K562 (cell line): ENCODE measurements around the gene C13orf46.

Experiments used
- CBX8 ChIP-seq: fragments of 200-600 bp; sonication (generic); IDR thresholded peaks from 2 replicates; pipeline ENCODE4 v1.6.1; 2012; ENCODE audit warnings: borderline replicate concordance, mixed run types, low read depth, mild to moderate bottlenecking, moderate library complexity, mixed read lengths, low read length, control low read depth, inconsistent platforms; ENCODE audit not compliant: poor library complexity, severe bottlenecking; ENCODE audit errors: extremely low read depth
- CREB1 ChIP-seq, 2 experiments: sonication (generic) in 1 of 2; formaldehyde crosslinking in 1 of 2; IDR thresholded peaks; 2 replicates each; pipeline versions ENCODE4 v1.6.1 to v1.8.0; 2012 to 2022; ENCODE audit warnings: inconsistent platforms in 1 of 2, mild to moderate bottlenecking in 1 of 2, missing genetic modification reagents in 1 of 2, moderate library complexity in 1 of 2
- POLR3G ChIP-seq: IDR thresholded peaks from 2 replicates; pipeline ENCODE4 v1.6.1; 2011; ENCODE audit not compliant: insufficient read length, insufficient replicate concordance; ENCODE audit errors: extremely low read depth
- SIRT6 ChIP-seq: IDR thresholded peaks from one replicate; pipeline ENCODE4 v1.6.1; 2012; ENCODE audit warnings: low read depth, mild to moderate bottlenecking, control low read depth, inconsistent platforms, low read length, moderate library complexity
- ZNF518B ChIP-seq: fragments of 250-450 bp; sonication (Bioruptor Pico); IDR thresholded peaks from 2 replicates; pipeline ENCODE4 v1.5.0; 2021; ENCODE audit warnings: mild to moderate bottlenecking, moderate library complexity

DNA sequence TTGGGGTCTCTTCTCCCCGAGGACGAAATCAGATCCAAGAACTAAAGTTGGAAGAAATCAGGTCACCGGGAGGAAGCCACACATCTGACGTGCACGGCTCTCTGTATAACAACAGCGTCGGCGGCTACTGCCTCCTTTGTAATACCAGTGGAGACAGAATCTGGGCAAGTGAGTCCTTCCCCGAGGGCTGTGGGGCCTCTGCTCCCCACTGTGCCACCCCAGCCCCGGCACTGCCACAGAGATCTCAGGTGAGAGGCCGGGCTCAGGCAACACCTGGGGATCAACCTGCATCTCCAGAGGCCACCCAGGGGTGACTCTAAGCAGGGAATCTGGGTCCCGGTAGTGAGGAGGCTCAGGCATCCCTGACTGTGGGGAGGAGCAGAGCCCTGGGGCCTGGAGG is 33.7 kb upstream of the C13orf46 start:
- TF ChIP-seq SIRT6 (no peak), CREB1 (IDR thresholded peaks at IDR 0.05) (no peak), CREB1 (CRISPR knock-in tag; IDR thresholded peaks at IDR 0.05) (no peak), CBX8 (no peak), ZNF518B (CRISPR knock-in tag) (no peak), POLR3G (no peak)
